B cell (primary cell): ENCODE results near the gene AMPH.

Experiments used
- EZH2 ChIP-seq: IDR thresholded peaks from 2 replicates; pipeline ENCODE4 v1.6.1; 2012; ENCODE audit warnings: borderline replicate concordance, low read depth, mild to moderate bottlenecking, moderate library complexity, low read length; ENCODE audit not compliant: insufficient read depth, poor library complexity, severe bottlenecking
- TF ChIP-seq, protein P1 (sequence below): fragments of 200-600 bp; IDR thresholded peaks from one replicate; pipeline ENCODE4 v1.8.0; 2022; ENCODE audit warnings: antibody characterized with exemption, mild to moderate bottlenecking

DNA sequence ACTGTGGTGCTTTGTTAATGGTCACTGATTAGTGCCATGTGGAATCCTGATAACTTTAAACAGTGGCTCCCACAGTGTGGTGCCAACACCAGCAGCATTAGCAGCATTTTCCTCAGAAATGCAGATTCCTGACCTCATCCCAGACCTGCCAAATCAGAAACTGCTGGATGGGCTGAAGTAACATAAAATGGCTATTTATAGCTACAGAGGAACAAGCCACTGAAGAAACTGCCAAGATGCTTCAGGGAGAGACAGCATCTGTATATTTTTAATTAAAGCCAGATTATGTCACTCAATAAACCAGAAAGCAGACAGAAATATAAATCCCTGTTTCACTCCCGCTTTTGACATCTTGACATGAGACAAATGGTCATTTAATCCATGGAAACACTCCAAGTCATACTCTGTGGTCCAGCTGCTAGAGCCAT is 178.5 kb downstream of the AMPH start:
- TF ChIP-seq, protein P1, sequence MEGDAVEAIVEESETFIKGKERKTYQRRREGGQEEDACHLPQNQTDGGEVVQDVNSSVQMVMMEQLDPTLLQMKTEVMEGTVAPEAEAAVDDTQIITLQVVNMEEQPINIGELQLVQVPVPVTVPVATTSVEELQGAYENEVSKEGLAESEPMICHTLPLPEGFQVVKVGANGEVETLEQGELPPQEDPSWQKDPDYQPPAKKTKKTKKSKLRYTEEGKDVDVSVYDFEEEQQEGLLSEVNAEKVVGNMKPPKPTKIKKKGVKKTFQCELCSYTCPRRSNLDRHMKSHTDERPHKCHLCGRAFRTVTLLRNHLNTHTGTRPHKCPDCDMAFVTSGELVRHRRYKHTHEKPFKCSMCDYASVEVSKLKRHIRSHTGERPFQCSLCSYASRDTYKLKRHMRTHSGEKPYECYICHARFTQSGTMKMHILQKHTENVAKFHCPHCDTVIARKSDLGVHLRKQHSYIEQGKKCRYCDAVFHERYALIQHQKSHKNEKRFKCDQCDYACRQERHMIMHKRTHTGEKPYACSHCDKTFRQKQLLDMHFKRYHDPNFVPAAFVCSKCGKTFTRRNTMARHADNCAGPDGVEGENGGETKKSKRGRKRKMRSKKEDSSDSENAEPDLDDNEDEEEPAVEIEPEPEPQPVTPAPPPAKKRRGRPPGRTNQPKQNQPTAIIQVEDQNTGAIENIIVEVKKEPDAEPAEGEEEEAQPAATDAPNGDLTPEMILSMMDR, result no peak
- TF ChIP-seq EZH2, result no peak
